Duodenal mucosa (tissue), 2 donors: Measurements from ENCODE around the gene PSMC4.

Experiments
- H3K27ac ChIP-seq: one replicate; pipeline ENCODE4 v1.7.0; 2013; ENCODE audit warnings: low read depth, low read length
- H3K27me3 ChIP-seq, 2 donors: one replicate each; pipeline ENCODE4 v1.7.0; 2013; ENCODE audit warnings: low read length in 2 of 2, control low read depth in 1 of 2; ENCODE audit not compliant: insufficient read depth in 2 of 2, control insufficient read depth in 1 of 2
- H3K36me3 ChIP-seq, 2 donors: one replicate each; pipeline ENCODE4 v1.7.0; 2013; ENCODE audit warnings: low read length in 2 of 2, control low read depth in 1 of 2; ENCODE audit not compliant: insufficient read depth in 2 of 2, control insufficient read depth in 1 of 2
- H3K4me1 ChIP-seq, 2 donors: one replicate each; pipeline ENCODE4 v1.7.0; 2013; ENCODE audit warnings: low read length in 2 of 2, control low read depth in 1 of 2; ENCODE audit not compliant: insufficient read depth in 2 of 2, control insufficient read depth in 1 of 2
- H3K4me3 ChIP-seq, 2 donors: one replicate each; pipeline ENCODE4 v1.7.0; 2013; ENCODE audit warnings: low read length in 2 of 2, low read depth in 1 of 2
- H3K9ac ChIP-seq, 2 donors: one replicate each; pipeline ENCODE4 v1.7.0; 2013; ENCODE audit warnings: low read length in 2 of 2, low read depth in 1 of 2
- H3K9me3 ChIP-seq, 2 donors: one replicate each; pipeline ENCODE4 v1.7.0; 2013; ENCODE audit warnings: low read length in 2 of 2, control low read depth in 1 of 2; ENCODE audit not compliant: control insufficient read depth in 1 of 2

Gene PSMC4

DNA sequence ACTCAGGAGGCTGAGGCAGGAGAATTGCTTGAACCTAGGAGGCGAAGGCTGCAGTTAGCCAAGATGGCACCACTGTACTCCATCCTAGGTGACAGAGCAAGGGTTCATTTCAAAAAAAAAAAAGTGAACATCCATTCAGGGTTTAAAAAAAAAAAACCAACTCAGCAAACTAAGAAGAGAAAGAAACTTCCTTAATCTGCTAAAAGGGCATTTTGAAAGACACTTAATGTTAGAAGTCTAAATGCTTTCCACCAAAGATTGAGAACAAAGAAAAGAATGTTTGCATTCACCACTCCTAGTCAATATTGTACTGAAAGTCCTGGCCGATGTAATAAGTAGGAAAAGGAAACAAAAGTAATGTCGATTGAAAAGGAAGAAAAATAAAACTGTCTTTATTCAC is 7.1 kb upstream of the PSMC4 start:
- Histone ChIP-seq H3K4me1 (no peaks in the 10 kb centered on the region), H3K36me3 (no peaks in the 10 kb centered on the region), H3K4me3 (no peak overlapping the region), H3K9me3 (no peaks in the 10 kb centered on the region), H3K27ac (no peak overlapping the region), H3K9ac (no peak overlapping the region), H3K27me3 (no peaks in the 10 kb centered on the region)

DNA sequence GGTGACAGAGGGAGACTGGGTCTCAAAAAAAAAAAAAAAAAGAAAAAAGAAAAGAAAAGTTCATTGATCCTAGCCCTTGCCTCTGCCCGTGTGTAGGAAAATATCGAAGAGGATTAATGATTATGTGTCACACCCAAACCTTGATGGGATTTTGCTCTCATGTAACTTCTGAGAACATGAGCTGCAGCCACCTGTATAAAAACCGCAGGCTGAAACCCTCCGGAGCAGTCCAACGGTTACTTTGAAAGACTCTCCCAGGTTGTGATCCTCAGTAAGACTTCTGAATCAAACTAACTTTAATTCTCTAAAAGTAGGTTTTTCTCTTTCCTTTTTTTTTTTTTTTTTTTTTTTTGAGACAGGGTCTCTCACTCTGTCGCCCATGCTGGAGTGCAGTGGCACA is 4.3 kb upstream of the PSMC4 start:
- Histone ChIP-seq H3K4me3 (no peak overlapping the region), H3K27ac (no peak overlapping the region), H3K9ac (no peak overlapping the region), H3K36me3 (no peaks in the 10 kb centered on the region), H3K27me3 (no peaks in the 10 kb centered on the region), H3K4me1 (peaks cover 5 to 13% of the 10 kb centered on the region in 2 donors), H3K9me3 (no peaks in the 10 kb centered on the region)

DNA sequence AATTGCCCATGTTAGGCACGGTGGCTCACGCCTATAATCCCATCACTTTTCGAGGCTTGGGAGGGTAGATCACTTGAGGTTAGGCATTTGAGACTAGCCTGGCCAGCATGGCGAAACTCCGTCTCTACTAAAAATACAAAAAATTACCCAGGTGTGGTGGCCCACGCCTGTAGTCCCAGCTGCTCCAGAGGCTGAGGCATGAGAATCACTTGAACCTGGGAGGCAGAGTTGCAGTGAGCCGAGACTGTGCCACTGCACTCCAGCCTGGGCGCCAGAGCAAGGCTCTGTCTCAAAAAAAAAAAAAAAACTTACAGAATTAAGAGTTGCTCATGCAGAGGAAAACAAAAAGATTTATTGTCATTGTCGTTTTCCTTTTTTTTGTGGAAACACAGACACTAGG is 3.4 kb upstream of the PSMC4 start:
- no peaks in the 10 kb centered on the region for H3K27me3 ChIP-seq
- H3K36me3 ChIP-seq = peaks cover 4 to 6% of the 10 kb centered on the region in 2 donors
- H3K9ac ChIP-seq = no peak overlapping the region
- no peak overlapping the region for H3K27ac ChIP-seq
- no peak overlapping the region for H3K4me3 ChIP-seq
- H3K9me3 ChIP-seq = no peaks in the 10 kb centered on the region
- peaks cover 13 to 21% of the 10 kb centered on the region in 2 donors for H3K4me1 ChIP-seq

DNA sequence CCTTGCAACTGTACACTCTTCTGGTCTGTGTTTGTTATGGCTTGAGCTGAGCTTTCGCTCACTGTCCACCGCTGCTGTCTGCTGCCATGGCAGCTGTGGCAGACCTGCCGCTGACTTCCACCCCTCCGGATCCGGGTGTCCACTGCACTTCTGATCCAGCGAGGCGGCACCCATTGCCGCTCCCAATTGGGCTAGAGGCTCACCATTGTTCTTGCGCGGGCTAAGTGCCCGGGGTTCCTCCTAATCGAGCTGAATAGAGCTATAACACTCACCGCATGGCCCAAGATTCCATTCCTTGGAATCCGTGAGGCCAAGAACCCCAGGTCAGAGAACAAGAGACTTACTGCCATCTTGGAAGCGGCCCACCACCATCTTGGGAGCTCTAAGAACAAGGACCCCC is 2.2 kb upstream of the PSMC4 start:
- Histone ChIP-seq H3K36me3 (peaks cover 7 to 17% of the 10 kb centered on the region in 2 donors), H3K27ac (no peak overlapping the region), H3K4me3 (no peak overlapping the region), H3K27me3 (no peaks in the 10 kb centered on the region), H3K9ac (no peak overlapping the region), H3K9me3 (no peaks in the 10 kb centered on the region), H3K4me1 (peaks cover 13 to 21% of the 10 kb centered on the region in 2 donors)

DNA sequence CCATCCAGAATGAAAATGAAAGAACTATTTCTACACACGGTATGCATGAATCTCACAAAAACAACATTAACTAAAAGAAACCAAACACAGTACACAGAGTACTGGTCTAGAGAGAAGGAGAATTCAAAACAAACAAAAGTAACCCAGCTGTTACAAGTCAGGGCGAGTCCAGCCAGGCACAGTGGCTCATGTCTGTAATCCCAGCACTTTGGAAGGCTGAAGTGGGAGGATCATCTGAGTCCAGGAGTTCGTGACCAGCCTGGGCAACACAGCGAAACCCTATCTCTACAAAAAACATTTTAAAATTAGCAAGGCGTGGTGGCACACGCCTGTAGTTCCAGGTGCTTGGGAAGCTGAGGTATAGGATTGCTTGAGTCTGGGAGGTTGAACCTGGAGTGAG is 1.7 kb upstream of the PSMC4 start:
- H3K27me3 ChIP-seq = no peaks in the 10 kb centered on the region
- no peak overlapping the region for H3K4me3 ChIP-seq
- no peak overlapping the region for H3K27ac ChIP-seq
- H3K9me3 ChIP-seq = no peaks in the 10 kb centered on the region
- H3K9ac ChIP-seq = no peak overlapping the region
- H3K36me3 ChIP-seq = peaks cover 10 to 22% of the 10 kb centered on the region in 2 donors
- peaks cover 13 to 21% of the 10 kb centered on the region in 2 donors for H3K4me1 ChIP-seq

DNA sequence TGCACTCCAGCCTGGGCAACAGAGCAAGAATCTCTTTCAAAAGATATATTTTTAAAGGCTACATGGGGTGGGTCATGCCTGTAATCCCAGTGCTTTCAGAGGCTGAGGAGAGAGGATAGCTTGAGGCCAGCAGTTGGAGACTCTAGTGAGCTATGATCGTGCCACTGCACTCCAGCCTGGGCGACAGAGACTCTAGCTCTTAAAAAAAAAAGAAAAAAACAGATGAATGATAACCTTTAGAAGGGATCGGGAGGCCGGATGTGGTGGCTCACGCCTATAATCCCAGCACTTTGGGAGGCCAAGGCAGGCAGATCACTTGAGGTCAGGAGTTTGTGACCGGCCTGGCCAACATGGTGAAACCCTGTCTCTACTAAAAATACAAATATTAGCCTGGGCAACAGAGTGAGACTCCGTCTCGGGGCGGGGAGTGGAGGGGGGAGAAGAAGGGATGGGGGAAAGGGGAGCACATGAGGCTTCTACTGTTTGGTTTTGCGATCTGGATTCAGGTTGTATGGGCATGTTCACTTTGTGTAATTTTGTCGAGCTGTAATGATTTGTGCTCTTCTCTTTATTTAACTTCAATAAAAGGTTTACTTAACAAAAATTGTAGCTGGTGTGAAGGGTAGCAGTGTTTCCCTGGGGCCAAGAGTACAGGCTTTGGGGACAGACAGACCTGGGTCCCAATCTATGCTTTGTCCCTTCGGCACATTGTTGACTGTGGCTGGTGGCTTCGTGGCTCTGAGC is 1.1 kb upstream of the PSMC4 start:
- H3K4me1 ChIP-seq = peaks cover 13 to 21% of the 10 kb centered on the region in 2 donors
- peak overlapping the region; percentile 92 to 94 for H3K4me3 ChIP-seq
- no peak overlapping the region for H3K27ac ChIP-seq
- H3K27me3 ChIP-seq = no peaks in the 10 kb centered on the region
- H3K36me3 ChIP-seq = peaks cover 16 to 28% of the 10 kb centered on the region in 2 donors
- peak overlapping the region; percentile 86 to 99 for H3K9ac ChIP-seq
- no peaks in the 10 kb centered on the region for H3K9me3 ChIP-seq

DNA sequence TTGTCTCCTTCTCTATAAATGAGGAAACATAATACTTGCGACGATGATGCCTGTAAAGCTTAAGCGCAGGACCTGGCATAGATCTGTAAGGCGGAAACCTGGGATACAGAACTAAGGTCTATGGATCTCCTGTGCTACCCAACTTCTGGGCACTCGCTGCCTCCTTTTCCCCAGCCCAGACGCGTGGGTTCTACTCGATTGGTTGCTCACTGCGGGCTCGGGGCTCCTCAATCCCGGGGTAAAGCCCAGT is 615 bp upstream of the PSMC4 start:
- peak overlapping the region; percentile 92 to 94 for H3K4me3 ChIP-seq
- peaks cover 13 to 21% of the 10 kb centered on the region in 2 donors for H3K4me1 ChIP-seq

DNA sequence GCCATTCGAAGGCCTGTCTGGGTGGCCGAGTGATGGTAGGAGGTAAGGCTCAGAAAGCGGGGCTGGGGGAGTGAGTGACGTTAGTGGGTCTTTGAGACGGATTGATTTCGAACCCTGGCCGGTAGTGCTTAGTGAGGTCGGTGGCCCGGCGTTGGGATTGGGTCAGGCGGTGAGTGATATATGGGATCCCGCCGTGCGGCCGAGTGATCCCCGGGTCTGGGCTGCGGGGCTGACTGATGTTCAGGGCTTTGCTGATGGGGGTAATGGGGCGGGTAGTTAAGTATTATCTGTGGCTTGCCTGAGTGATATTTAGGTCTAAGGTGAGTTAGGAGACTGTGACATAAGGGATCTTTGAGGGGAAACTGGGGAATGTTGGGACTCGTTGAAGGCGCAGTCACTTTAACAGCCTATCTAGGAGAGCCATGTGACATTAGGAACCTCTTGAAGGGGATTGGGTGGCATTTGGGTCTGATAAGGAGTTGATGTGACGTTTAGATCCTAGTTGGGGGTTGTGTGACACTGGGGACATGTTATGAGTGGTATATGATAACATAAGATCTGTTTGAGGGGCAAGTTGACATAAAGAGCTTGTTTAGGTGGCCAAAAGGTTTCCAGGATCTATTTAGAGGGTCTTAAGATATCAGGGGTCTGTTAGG is 543 bp downstream of the PSMC4 start:
- H3K27me3 ChIP-seq = no peaks in the 10 kb centered on the region
- no peak overlapping the region for H3K27ac ChIP-seq
- no peaks in the 10 kb centered on the region for H3K9me3 ChIP-seq
- H3K4me1 ChIP-seq = peaks cover 13 to 21% of the 10 kb centered on the region in 2 donors
- peak overlapping the region; percentile 92 for H3K4me3 ChIP-seq
- H3K36me3 ChIP-seq = peaks cover 23 to 33% of the 10 kb centered on the region in 2 donors
- H3K9ac ChIP-seq = peak overlapping the region; percentile 69 to 91

More for the DNA sequence above, 615 bp upstream of the PSMC4 start:
- peak overlapping the region; percentile 86 to 99 for H3K9ac ChIP-seq
- H3K27ac ChIP-seq = peak overlapping the region; percentile 65
- no peaks in the 10 kb centered on the region for H3K27me3 ChIP-seq
- no peaks in the 10 kb centered on the region for H3K9me3 ChIP-seq
- H3K36me3 ChIP-seq = peaks cover 19 to 30% of the 10 kb centered on the region in 2 donors

DNA sequence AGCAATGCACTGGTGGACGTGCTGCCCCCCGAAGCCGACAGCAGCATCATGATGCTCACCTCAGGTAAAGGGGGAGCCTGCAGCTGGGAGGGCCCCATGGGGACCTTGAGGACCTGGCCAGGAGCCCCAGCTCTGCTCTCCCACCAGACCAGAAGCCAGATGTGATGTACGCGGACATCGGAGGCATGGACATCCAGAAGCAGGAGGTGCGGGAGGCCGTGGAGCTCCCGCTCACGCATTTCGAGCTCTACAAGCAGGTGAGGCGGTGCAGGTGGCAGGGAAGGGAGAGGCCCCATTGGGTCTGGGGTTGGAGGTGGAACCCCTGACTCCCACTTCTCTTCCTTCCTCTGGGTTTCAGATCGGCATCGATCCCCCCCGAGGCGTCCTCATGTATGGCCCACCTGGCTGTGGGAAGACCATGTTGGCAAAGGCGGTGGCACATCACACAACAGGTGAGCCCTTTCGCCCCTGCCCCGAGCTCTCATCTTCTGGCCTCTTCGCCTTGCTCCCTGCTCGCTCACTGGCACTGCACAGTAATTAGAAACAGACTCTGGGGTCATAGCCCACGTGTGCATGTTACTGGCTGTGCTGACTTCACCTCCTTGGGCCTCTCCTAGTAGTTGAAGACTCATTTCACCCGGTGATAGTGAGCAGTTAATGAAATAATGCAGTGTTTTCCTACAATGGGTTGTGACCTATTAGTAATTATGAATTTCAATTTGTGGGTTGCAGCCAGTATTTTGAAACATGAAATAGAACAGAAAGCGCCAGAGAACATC is 3.6 kb downstream of the PSMC4 start:
- Histone ChIP-seq H3K36me3 (peaks cover 40 to 58% of the 10 kb centered on the region in 2 donors), H3K9me3 (no peaks in the 10 kb centered on the region), H3K9ac (no peak overlapping the region), H3K27ac (no peak overlapping the region), H3K4me1 (peaks cover 13 to 18% of the 10 kb centered on the region in 2 donors), H3K27me3 (no peaks in the 10 kb centered on the region), H3K4me3 (no peak overlapping the region)

DNA sequence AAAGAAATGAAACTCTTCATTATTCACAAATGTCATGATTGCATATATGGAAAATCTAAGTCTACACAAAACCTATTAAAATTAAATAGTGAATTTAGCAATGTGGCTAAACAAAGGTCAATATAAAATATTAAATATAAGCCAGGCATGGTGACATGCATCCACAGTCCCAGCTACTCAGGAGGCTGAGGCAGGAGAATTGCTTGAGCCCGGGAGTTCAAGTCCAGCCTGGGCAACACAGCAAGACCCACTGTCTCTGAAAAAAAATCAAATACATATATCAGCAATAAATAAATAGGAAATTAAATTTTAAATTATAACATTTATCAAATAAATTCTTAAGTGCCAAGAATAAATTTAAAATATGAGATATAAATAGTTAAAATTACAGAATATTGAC is 11.9 kb downstream of the PSMC4 start:
- Histone ChIP-seq H3K27ac (no peak overlapping the region), H3K27me3 (no peaks in the 10 kb centered on the region), H3K36me3 (peaks cover 17 to 51% of the 10 kb centered on the region in 2 donors), H3K4me3 (no peak overlapping the region), H3K9me3 (peaks cover 6 to 19% of the 10 kb centered on the region in 2 donors), H3K9ac (no peak overlapping the region), H3K4me1 (no peaks in the 10 kb centered on the region)
